Loucy (cell line): ENCODE data around the gene PAK1.
A peak's percentile ranks its signal among the peaks of the same experiment; 100 is the strongest.

Experiments
- H2AFZ ChIP-seq: fragments of 200-600 bp; sonication (generic); 2 replicates; pipeline ENCODE4 v1.6.0; 2016; ENCODE audit warnings: antibody characterized with exemption, mild to moderate bottlenecking, low read length, moderate library complexity
- H3F3A ChIP-seq: fragments of 200-600 bp; 2 replicates; pipeline ENCODE4 v1.6.0; 2016; ENCODE audit warnings: antibody characterized with exemption, low read depth, mild to moderate bottlenecking
- H3K27me3 ChIP-seq: fragments of 200-600 bp; sonication (generic); 2 replicates; pipeline ENCODE4 v1.6.1; 2014; ENCODE audit warnings: low read length, mild to moderate bottlenecking; ENCODE audit not compliant: insufficient read depth, poor library complexity, severe bottlenecking
- H3K36me3 ChIP-seq: fragments of 200-600 bp; sonication (generic); 2 replicates; pipeline ENCODE4 v1.6.1; 2016; ENCODE audit warnings: low read length; ENCODE audit not compliant: insufficient read depth
- H3K4me1 ChIP-seq: fragments of 200-600 bp; sonication (generic); 2 replicates; pipeline ENCODE4 v1.5.1; 2014; ENCODE audit warnings: low read length, mild to moderate bottlenecking; ENCODE audit not compliant: insufficient read depth, poor library complexity, severe bottlenecking
- H3K4me2 ChIP-seq: fragments of 200-600 bp; sonication (generic); 2 replicates; pipeline ENCODE4 v1.6.0; 2014; ENCODE audit warnings: antibody characterized with exemption, low read length, low read depth, mild to moderate bottlenecking; ENCODE audit not compliant: poor library complexity, severe bottlenecking
- H3K4me3 ChIP-seq: fragments of 200-600 bp; sonication (generic); 2 replicates; pipeline ENCODE4 v1.5.1; 2014; ENCODE audit warnings: low read length, mild to moderate bottlenecking, mixed read lengths; ENCODE audit not compliant: poor library complexity, severe bottlenecking
- H3K79me2 ChIP-seq: fragments of 200-600 bp; sonication (generic); 2 replicates; pipeline ENCODE4 v1.6.1; 2014; ENCODE audit warnings: low read length; ENCODE audit not compliant: insufficient read depth
- H3K9ac ChIP-seq: fragments of 200-600 bp; sonication (generic); 2 replicates; pipeline ENCODE4 v1.6.0; 2014; ENCODE audit warnings: mild to moderate bottlenecking, low read depth, low read length, moderate library complexity; ENCODE audit not compliant: poor library complexity, severe bottlenecking
- H3K9me2 ChIP-seq: fragments of 200-600 bp; sonication (generic); replicated peaks from 2 replicates; pipeline ENCODE4 v1.6.1; 2016; ENCODE audit warnings: low read depth, low read length, mixed read lengths
- H3K9me3 ChIP-seq: fragments of 200-600 bp; sonication (generic); 2 replicates; pipeline ENCODE4 v1.6.1; 2014; ENCODE audit warnings: mild to moderate bottlenecking, antibody characterized with exemption, low read length, low read depth; ENCODE audit not compliant: insufficient read depth
- H4K20me1 ChIP-seq: fragments of 200-600 bp; sonication (generic); 2 replicates; pipeline ENCODE4 v1.6.0; 2014; ENCODE audit warnings: antibody characterized with exemption, low read length, mild to moderate bottlenecking; ENCODE audit not compliant: insufficient read depth, poor library complexity, severe bottlenecking
- CTCF ChIP-seq: fragments of 200-600 bp; sonication (generic); conservative IDR thresholded peaks from 2 replicates; pipeline ENCODE4 v1.5.1; 2014; ENCODE audit warnings: mild to moderate bottlenecking, antibody characterized with exemption, low read length
- EZH2phosphoT487 ChIP-seq: fragments of 200-600 bp; IDR thresholded peaks from 2 replicates; pipeline ENCODE4 v1.6.1; 2018; ENCODE audit warnings: antibody characterized with exemption, mild to moderate bottlenecking, moderate library complexity, borderline replicate concordance

PAK1 gene

GRCh38 chr11:77467993-77468392, 5.9 kb downstream of the PAK1 start:
- Histone ChIP-seq H3F3A (0 out of 2 replicates have a peak, but pooled peaks cover 3% of the 10 kb centered on the region), H2AFZ (no peak overlapping the region), H4K20me1 (no peaks in the 10 kb centered on the region), H3K4me1 (peaks cover 72% of the 10 kb centered on the region), H3K79me2 (peaks cover 59% of the 10 kb centered on the region), H3K9me2 (no peaks in the 10 kb centered on the region), H3K9ac (peak overlapping the region; percentile 36), H3K9me3 (no peaks in the 10 kb centered on the region), H3K4me2 (peak overlapping the region; percentile 77), H3K4me3 (peak overlapping the region; percentile 89), H3K36me3 (no peaks in the 10 kb centered on the region), H3K27me3 (no peaks in the 10 kb centered on the region)
- TF ChIP-seq EZH2phosphoT487 (no peak), CTCF (no peak)

GRCh38 chr11:77467233-77467632, 6.7 kb downstream of the PAK1 start:
- peaks cover 64% of the 10 kb centered on the region for H3K4me1 ChIP-seq
- TF ChIP-seq EZH2phosphoT487 (no peak), CTCF (no peak)

GRCh38 chr11:77457340-77457739, 16.6 kb downstream of the PAK1 start:
- H3K4me3 ChIP-seq: no peak overlapping the region
- H3F3A ChIP-seq: no peaks in the 10 kb centered on the region
- no peaks in the 10 kb centered on the region for H3K36me3 ChIP-seq
- H2AFZ ChIP-seq: no peak overlapping the region
- peak overlapping the region; percentile 43 for H3K4me2 ChIP-seq
- H3K9me2 ChIP-seq: no peaks in the 10 kb centered on the region
- peaks cover 17% of the 10 kb centered on the region for H3K4me1 ChIP-seq
- H4K20me1 ChIP-seq: peaks cover 14% of the 10 kb centered on the region
- H3K9ac ChIP-seq: no peak overlapping the region
- H3K79me2 ChIP-seq: peaks cover 46% of the 10 kb centered on the region
- no peaks in the 10 kb centered on the region for H3K27me3 ChIP-seq
- H3K9me3 ChIP-seq: no peaks in the 10 kb centered on the region
- TF ChIP-seq CTCF (no peak), EZH2phosphoT487 (no peak)

More at GRCh38 chr11:77467233-77467632, 6.7 kb downstream of the PAK1 start:
- peak overlapping the region; percentile 77 for H3K4me2 ChIP-seq
- H4K20me1 ChIP-seq: no peaks in the 10 kb centered on the region
- no peaks in the 10 kb centered on the region for H3K27me3 ChIP-seq
- 0 out of 2 replicates have a peak, but pooled peaks cover 3% of the 10 kb centered on the region for H3F3A ChIP-seq
- no peaks in the 10 kb centered on the region for H3K36me3 ChIP-seq
- no peaks in the 10 kb centered on the region for H3K9me2 ChIP-seq
- peak overlapping the region; percentile 41 for H3K9ac ChIP-seq
- H3K4me3 ChIP-seq: peak overlapping the region; percentile 89
- no peaks in the 10 kb centered on the region for H3K9me3 ChIP-seq
- no peak overlapping the region for H2AFZ ChIP-seq
- H3K79me2 ChIP-seq: peaks cover 59% of the 10 kb centered on the region
